Activated effector memory CD4-positive, alpha-beta T cell treated with Interleukin-2 at 50 U/mL for 16 hours (primary cell): ENCODE measurements around the gene CD81.

Experiments used
- DNase-seq: peaks from one replicate; pipeline ENCODE4 v3.0.0-alpha.2; 2020

CD81 gene

DNA sequence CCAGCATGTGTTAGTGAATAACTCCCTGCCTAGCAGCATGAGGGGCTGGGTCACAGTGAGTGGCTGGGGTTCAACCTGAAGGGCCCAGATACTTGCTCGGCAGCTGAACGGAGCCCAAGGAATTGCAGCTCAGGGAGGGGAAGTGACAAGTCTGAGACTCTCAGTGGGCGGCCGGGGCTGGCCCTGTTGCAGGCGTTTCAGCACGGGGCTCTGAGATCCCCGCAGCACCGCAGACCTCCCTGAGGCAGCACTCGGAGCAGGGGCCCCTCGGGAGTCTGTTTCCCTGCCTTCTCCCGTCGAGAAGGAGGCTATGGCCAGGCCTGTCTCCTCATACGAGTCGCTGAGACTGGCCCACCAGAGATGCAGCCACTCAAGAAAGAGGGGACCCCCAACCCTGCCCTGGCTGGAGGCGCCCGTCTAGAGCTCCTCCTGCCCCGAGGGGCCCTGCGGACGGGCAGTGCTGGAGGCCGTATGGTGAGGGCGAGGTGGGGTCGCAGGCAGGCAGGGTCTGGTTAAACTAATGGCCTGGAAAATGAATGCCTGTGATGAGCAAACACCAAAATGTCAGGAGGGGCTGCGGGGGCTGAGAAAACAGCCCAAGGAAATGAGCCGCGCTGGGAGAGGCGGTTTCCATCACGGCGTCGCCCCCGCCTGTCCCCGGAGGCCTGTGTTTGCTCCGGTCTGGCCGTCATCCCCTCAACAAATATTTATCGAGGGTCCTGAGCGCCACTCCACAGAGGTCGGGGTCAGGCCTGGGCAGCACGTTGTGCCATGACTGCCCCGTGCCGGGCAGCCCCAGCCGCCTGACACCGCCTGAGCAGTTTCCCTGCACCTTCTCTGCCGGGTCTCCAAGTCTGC, 32.7 kb downstream of the CD81 start:
- no peak for DNase-seq

DNA sequence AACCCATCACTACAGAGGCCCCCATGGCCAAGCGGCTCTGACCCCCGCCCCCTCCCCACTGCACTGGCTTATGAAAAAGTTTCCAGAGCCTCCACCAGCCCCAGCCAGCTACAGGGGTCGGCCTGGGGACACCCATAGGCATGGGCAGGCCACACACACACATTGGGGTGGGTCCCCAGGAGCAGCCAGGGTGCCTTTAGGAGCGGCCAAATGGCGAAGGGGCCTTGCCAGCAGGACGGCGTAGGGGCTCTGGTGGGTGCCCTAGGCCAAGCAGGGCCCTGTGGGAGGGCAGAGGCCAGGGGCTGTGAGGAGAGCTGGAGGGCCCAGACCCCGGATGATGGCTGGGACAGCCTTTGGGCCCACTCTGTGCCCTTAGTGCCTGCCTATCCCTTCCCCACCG, 33.5 kb downstream of the CD81 start:
- no peak for DNase-seq

DNA sequence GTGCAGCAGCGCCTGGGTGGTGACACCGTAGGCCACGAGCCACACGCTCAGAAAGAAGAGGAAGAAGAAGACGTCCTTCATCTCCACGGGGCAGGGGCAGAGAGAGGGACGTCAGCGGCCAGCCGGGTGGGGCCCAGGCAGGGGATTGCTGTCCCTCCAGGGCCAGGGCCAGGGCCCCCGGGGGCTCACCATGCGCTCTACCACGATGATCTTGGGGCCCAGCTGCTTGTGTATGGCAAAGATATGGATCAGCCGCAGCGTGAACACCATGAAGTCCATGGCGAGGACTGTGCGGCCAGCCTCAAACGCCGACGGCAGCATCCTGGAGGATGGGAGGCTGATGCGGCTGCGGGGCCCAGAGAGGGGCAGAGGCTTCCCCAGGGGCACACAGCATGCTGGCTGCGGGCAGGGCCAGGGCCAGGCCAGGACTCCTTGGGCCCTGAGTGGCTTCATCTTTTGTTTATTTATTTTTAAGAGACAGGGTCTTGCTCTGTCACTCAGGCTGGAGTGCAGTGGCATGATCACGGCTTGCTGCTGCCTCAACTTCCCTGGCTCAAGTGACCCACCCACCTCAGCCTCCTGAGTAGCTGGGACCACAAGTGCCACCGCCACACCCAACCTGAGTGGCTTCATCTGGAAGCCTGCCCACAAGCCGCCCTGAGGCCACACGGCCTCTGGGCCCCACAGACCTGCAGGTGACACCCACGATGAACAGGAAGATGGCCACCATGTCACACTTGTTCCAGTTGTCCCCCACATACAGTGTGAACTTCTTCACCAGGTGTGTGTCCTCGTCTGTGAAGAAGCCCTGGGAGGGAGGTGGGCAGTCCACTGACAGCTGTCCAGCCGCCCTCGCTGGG, 34.6 kb downstream of the CD81 start:
- no peak for DNase-seq

DNA sequence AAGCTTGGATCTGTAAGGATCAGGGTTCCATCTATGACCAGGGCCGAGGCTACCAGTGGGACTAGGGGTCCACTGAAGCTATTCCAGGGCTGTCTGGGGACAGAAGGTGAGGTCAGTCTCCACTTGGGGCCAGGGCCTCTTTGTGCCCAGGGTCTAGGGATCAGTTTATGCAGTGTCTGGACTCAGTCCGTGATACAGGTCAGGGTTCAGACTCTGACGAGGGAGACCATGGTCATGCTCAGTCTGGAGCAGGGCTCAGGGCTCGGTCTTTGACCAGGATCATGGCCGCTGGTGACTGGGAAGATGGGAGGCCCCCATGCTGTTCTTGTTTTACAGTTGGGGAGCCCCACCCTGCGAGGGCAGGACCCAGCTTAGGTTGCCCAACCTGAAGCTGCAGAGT, 35.2 kb downstream of the CD81 start:
- no peak for DNase-seq

DNA sequence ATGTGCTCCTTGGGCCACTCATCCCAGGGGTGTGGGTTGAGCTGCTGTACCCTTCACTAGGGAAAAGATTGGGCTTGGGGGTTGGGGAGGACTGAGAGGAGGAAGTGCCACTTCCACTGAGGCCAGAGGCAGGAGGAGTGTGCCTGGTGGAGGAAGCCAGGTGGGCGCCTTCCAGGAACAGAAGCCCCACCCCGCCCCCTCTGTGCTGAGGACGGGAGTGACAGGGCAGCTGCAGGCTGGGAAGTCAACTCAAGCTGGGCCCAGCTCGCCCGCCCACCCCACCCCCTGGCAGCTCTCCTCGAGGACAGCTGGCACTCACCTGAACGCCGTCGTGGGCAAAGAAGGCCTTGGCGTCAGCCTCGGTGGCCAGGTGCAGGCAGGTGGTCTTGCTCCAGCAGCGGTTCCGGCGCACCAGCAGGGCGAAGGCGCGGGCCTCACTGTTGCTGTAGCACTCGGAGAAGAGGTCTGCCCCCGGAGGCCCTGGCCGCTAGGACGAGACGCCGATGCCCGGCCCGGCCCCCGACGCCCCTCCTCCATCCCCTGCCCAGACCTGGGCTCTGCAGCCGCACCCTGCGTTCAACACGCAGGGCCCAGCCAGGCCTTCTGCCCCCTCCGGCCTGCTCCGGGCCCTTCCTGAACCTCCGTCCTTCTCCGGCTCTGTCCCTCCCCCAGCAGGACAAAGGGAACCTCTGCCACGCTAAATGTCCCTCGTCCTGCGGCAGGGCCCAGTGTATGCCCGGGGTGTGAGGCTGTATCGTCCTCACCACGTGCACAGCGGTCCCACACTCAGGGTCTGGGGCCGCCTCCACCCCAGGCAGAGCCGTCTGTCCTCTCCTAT, 36.9 kb downstream of the CD81 start:
- no peak for DNase-seq

DNA sequence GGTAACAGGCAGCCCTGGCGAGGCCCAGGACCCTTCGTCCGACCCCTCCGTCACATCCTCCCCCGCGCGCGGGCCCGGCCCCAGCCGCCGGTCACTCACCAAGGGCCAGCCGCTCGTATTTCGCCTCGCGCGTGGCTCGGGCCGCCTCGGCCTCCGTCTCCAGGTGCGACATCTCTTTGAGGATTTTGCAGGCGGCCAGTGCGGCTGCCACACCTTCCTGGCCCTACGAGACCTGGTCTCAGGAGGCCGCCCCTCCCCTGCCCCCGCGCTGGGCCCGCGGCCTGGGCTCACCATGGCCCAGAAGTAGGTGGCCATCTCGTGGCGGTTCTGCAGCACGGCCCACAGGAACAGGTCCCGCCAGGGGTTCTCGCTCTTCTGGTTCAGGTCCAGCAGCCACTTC, 37.5 kb downstream of the CD81 start:
- no peak for DNase-seq

DNA sequence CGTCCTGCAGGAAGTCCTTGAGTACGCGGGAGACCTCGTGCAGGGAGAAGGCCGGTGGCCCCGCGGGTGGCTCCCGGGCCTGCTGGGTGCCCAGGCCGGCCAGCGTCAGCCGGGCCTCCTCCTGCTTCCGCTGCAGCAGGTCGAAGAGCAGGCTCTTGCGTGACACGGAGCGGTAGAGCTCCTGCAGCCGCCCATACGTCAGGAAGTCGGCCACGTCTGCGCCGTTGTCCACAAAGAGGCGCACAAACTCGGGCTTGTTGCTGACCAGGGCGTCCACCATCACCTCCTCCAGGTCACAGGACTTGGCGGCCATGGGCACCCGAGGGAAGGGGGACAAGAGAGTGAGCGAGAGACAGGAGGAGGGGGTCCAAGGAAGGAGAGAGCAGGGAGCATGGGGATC, 38.1 kb downstream of the CD81 start:
- no peak for DNase-seq

DNA sequence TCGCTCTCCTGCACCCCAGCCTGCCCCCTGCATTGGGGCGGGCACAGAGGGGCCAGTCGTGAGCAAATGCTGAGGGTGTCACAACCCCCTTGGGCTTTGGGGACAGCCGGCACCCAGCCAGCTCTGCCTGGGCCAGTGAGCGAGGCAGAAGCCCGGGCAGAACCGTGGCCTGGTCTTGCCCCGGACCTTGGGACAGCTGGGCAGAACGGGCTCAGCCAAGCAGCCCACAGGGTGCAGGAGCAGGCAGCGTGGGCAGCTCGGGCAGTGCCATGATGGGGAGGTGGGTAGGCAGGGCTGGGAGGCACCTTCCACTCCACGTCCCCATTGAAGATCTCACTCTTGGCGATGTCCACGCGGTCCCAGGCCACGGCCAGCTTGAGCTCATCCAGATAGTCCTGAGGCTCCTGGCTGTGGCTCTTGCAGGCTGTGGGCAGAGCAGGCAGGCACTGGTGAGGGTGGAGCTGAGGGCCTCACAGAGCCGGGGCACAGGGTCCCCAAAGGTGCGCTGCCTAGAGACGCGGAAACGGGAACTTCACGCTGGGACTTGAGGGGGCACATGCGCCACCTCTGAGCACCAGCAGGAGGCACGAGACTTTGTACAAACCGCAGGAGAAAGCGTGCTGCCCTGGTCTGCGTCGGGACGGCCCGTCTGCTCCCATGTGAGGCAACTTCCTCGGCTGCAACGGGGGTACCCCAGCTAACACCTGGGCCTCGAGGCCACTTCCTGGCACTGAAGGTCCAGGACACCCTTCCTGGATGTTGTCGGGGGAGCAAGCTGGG, 38.7 kb downstream of the CD81 start:
- no peak for DNase-seq

DNA sequence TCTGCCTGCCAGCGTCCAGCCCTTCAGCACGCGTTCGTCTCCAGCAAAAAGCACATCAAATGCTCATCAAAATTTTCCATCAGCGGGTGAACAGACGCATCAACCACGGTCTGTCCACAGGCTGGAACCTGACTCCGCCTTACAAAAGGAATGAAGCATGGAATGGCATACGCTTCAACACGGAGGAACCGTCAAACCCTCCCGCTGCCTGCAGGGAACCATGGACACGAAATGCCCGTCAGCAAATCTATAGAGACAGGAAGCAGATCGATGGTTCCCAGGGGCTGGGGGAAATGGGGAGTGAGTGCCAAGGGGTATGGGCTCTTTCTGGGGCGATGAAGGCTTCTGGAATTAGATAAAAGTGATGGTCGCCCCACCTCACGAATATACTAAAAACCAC, 39.7 kb downstream of the CD81 start:
- no peak for DNase-seq

DNA sequence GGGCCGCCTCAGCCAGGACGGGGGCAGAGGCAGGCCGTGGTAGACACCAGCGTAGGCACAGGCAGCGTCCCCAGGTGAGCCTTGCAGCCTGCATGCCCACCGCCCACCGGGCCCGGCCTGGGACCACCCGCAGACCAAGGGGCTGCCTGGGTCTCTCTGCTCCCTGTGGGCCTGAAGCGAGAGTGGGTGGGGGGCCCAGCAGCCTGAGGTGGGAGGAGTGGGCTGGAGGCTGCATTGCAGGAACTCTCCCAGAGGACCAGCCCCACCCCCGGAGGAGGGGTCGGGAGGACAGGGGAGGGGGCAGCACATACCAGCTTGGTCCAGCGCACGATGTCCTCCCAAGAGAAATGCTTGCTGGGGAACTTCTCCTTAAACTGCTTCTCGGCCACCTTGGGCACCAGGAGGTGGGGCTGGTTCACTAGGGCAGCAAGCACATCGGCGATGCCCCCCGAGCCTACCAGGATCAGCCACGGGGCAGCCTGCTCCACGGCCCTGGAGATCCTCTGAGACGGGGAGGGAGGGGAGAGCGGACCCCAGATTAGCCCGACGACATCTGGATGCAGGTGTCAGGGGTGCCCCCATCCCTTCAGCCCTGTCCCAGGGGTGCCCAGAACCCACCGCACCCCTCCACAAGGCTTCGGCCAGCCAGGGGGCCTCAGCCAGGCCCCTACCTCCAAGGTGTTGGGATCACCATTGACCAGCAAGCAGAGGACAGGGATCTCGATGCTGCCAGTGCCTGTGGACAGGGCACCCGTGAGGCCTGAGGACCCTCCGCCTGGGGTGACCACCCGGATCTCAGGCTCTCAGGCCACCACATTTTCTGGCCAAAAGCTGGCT, 41.0 kb downstream of the CD81 start:
- no peak for DNase-seq

DNA sequence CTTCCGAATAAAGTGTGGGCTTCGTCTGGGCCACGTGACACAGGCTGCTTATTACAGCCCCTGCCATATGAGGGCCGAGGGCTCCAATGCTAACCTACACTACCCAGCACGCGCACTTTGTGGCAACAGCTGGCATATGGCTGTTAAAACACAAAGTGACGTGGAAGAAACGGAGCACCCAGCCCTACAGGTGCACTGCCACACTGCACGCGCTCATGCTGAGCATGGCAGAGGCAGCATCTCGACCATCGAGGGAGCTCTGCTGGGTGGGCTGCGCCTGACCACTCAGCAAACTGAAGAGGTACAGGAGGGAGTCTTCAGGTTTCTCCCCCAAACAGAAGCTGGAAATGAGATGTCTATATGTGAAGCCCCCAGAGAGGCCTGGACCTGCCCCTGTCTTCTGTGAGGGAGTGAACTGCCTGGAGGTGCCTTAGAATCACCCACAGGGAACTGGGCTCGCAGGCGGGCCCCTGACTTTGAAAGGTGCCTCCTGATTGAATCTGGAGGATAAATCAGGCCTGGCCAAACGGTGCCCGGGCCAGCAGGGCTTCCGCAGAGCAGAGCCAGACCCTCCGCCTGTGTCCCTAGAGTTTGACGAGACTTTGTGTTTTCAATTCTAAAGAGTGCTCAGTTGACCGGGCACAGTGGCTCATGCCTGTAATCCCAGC, 41.7 kb downstream of the CD81 start:
- DNase-seq: no peak

DNA sequence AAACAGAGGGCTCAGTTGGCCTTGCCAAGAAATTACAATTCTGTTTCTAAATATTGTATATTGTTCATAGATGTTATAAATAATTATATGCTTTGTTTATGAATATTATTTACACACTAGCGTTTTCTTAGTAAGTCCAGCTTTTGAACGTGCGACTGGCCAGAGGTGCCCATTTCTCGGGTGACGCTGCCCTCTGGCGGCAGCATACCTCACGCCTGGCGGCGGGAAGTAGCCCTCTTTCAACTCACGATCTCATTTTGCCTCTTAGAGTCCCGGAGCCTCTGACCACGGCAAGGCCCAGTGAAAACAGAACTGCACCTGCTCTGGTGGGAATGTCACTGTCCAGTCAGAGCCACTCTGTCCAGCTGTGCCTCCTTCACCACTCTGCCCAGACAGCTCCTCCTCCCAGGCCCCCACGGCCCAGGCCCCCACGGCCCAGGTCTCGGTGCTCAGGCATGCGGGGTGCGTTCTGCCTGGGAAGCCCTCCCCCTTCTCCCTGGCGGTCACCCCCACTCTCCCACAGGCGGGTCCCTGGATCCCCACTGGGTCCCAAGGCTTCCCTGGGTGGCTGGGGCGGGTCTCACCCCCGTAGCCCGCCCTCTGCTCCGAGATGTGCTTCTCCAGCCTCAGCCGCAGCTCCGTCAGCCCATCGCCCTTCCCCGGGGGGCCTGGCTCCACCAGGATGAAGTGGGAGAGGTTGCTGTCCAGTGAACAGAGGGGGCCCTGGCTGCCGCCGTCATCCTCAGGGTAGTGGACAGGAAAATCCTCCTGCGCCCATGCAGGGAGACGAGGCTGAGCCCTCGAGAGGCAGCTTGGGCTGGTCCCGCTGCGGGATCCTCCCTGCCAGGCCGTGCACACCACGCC, 42.8 kb downstream of the CD81 start:
- DNase-seq: peak; percentile 31

DNA sequence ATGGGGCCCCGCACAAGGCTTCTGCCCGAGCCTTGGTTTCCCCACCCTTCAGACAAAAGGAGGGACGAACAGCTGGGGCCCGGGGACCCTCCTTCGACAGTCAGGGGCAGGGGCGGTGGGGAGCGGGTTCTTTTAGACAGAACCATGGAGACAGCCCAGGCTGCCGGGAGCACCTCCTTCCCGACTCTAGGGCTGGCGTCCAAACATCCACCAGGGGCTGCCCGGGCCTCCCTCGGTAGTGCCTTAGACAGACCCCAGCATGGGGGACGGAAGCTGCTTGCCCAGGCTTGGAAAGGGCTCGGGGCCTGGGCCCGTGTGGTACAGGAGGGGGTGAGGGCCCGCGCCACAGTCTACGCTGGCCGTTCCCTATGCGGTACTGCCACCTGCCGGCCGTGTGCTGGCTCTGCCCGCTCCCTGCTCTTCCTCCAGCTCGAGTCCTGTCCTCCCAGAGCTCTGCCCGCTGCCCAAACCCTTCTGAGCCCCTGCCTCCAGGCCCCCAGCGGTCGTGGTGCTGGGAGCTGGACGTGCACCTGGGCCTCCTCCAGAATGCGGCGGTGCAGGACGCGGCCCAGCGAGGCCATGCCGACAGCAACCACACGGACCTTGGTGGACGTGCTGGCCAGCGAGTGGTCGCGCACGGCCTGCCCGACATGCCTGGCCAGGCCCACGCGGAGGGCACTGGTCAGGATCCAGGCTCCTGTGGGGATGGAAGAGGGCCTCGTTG, 43.6 kb downstream of the CD81 start:
- DNase-seq: peak; percentile 54

DNA sequence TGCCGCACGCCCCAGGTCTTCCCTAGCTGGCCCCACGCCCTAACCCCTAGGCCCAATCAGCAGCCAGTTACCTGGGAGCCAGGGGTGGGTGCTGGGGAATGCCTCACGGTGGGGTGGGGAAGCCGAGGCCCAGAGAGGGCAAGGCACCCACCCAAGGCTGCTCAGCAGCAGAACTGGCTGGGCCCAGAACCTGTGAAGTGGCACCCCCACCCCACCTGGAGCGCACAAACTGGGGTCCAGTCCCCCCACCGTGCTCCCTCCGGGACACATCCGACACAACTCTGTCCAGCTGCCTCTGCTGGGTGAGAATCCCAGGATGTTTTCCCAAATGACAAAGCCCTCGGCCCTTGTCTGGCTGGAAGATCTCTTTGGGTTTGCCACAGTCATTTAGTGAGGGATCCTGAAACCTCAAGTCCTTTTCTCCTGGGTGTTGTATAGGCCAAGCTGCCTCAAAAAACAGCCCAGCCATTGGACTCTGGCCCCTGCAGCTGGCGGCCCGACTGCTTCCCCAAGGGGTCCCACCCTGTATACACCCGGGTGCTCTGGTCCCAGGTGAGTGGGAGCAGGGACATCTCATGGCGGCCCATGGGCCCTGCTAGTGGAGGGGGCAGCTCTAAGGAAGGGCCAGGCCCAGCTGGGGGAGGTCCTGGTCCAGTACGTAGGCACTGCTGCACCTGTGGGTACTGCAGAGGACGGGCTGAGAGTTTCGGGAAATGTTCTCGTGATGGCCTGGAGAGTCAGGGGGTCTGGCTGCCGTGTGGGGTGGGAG, 44.3 kb downstream of the CD81 start:
- no peak for DNase-seq

DNA sequence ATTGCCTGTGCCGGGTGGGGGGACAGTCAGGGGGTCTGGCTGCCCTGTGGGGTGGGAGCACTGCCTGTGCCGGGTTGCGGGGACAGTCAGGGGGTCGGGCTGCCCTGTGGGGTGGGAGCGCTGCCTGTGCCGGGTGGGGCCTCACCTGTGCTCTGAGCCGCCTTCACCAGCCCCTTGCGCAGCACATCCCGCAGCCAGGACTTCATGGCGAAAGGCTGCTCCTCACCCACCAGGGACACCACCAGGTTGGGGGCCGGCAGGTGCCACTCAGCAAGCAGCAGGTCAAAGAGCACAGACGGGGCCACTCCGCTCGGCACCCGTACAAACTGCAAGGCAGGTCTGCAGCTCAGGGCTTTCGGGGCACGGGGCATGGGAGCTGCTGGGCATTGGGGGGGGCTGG, 44.9 kb downstream of the CD81 start:
- DNase-seq: no peak

DNA sequence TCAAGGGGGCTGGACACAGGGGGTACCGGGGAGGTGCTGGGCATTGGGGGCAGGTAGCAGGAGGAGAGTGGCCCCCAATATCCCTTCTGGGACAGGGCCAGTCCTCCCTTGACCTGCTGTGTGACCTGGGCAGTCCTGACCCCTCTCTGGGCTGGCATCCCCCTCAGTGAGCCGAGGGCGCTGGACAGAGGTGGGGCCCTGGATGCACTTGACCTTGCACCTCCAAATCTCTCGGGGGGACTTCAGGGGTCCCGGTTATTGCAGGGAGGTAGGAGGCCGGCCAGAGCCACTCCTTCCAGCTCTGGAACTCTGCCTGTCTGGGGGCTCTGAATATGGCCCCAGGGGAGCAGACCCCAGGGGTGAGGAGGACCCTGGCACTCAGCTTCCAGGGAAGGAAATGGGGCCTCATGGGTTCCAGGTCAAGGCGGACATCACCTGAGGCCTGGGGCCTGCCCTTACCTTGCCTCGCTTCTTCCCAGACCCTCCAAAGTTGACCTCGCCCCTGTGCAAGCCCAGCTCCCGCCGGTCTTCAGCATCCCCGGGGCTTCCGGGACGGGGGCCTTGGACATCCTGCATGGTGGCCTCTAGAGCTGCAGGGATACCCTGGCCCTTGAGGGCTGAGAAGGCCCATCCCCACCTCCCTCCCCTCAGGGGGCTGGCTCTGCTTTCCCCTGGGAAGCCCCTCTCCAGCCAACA, 45.5 kb downstream of the CD81 start:
- DNase-seq: no peak

DNA sequence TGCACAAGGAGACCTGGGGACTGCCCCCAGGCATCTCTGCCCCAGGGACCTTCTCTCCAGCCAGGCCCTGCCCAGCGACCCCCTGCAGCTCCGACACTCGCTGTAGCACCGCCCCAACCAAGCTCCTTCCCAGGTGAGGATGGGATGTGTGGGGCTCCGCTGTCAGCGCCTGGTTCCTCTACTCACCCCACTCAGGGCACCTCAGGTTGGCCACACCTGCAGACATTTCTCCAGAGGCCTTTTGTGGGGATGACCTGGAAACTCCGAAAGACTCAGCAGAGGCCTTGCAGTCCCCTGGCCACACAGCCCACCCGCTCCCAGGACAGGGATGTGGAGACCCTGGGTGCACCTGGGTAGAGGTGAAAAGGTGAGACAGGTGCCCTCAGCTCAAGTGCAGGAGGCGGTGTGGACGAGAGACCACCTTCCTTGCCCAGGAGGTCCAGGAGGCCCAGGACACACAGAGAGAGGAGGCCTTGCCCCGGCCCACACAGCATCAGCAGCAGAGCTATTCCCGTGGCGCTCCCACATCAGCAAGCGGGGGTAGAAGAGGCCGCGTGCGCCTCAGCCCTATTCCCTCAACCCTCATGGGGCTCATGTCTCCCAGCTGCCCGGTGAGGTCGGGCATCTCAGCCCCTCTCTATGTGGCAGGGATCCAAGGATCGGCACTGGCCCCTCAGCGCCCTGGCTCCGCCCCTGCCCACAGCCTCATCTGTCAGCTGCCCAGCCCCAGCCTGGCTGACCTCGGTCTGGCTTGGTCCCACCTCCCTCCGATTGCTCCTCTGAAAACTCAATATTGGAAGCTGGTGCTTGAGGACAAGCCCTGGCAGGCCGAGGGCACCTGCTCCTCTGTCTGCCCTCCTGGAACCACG, 46.3 kb downstream of the CD81 start:
- DNase-seq: no peak
